ENCODE data around the gene SLC6A18. TPM values are rescaled to one million over a fixed set of nuclear protein-coding genes. Genes with fewer than 3 reads are reported as not detected.
"Not testable (repeated sequence)": the region's sequence is repeated elsewhere in the genome, so short reads cannot be mapped to it uniquely, and the experiment has no call there.

SLC6A18 gene
- total RNA-seq, 1 donor from 2014 or later = not detected

DNA sequence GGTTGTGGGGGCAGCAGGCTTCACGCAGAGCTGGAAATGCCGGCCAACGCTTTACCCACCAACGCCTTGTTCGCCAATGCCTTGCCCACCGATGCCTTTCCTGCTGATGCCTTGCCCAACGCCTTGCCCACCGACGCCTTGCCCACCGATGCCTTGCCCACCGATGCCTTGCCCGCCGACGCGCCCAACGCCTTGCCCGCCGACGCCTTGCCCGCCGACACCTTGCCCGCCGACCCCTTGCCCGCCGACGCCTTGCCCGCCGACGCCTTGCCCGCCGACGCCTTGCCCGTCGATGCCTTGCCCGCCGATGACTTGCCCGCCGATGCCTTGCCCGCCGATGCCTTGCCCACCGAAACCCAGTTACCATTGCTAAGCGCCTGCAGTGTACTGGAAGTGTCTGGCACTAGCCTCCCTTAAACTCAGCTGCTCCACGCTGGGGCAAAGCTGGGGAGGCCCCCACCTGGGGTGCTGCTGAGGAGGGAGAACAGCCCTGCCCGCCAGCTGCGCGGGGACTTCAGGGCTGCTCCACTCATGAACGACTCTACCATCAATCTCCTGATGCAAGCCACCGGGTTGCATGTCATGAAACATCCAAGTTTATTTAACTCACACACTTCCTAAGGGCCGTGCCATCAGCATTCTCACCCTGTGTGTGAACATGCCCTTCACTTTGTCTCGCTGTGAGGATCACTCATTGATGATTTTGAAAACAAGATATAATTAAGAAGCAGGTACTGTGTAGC lies 1.8 kb downstream of the SLC6A18 start:
- Histone ChIP-seq H3K9me3 (no peaks in the 10 kb centered on the region), H3K4me3 (no peak overlapping the region), H3K27me3 (no peaks in the 10 kb centered on the region), H3K36me3 (no peaks in the 10 kb centered on the region), H3K27ac (no peak overlapping the region), H3K4me1 (no peaks in the 10 kb centered on the region)
- no peak for DNase-seq (ENCODE audit: extremely low spot score in 2 of 2)
- TF ChIP-seq POLR2AphosphoS5 (IDR thresholded peaks at IDR 0.05; ENCODE audit: insufficient read depth in 1 of 2, low read depth in 1 of 2) (no peak), POLR2A (IDR thresholded peaks at IDR 0.05) (no peak)
- TF ChIP-seq, protein P1, sequence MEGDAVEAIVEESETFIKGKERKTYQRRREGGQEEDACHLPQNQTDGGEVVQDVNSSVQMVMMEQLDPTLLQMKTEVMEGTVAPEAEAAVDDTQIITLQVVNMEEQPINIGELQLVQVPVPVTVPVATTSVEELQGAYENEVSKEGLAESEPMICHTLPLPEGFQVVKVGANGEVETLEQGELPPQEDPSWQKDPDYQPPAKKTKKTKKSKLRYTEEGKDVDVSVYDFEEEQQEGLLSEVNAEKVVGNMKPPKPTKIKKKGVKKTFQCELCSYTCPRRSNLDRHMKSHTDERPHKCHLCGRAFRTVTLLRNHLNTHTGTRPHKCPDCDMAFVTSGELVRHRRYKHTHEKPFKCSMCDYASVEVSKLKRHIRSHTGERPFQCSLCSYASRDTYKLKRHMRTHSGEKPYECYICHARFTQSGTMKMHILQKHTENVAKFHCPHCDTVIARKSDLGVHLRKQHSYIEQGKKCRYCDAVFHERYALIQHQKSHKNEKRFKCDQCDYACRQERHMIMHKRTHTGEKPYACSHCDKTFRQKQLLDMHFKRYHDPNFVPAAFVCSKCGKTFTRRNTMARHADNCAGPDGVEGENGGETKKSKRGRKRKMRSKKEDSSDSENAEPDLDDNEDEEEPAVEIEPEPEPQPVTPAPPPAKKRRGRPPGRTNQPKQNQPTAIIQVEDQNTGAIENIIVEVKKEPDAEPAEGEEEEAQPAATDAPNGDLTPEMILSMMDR (IDR thresholded peaks at IDR 0.05) = no peak
- intact Hi-C loops (cut with DNase I) = no loop called here

DNA sequence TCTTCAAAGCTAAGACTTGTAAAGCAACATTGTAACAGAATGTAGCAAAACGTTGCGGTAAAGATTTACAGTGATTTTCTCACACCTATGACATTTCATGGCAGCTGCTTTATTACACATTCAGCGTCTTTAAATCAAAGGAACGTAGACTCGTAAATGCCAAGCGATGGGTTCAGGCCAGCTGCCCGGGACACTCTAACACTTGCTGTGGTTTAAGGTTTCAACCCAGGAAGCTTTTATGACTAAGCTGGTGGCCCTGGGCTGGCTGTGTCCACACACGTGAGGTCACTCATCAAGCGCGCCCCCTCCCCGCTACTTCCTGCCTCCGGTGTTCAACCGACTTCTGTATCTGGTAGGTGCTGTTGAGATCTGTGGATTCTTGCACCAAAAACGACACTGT lies 2.5 kb downstream of the SLC6A18 start:
- TF ChIP-seq POLR2AphosphoS5 (IDR thresholded peaks at IDR 0.05; ENCODE audit: insufficient read depth in 1 of 2, low read depth in 1 of 2) = no peak
- TF ChIP-seq POLR2A (IDR thresholded peaks at IDR 0.05) = no peak
- TF ChIP-seq, protein P1 (IDR thresholded peaks at IDR 0.05) = no peak
- Histone ChIP-seq H3K9me3 (no peaks in the 10 kb centered on the region), H3K27ac (no peak overlapping the region), H3K4me3 (no peak overlapping the region), H3K4me1 (no peaks in the 10 kb centered on the region), H3K36me3 (no peaks in the 10 kb centered on the region), H3K27me3 (no peaks in the 10 kb centered on the region)
- no peak for DNase-seq (ENCODE audit: extremely low spot score in 2 of 2)
- intact Hi-C loops (cut with DNase I) = no loop called here

DNA sequence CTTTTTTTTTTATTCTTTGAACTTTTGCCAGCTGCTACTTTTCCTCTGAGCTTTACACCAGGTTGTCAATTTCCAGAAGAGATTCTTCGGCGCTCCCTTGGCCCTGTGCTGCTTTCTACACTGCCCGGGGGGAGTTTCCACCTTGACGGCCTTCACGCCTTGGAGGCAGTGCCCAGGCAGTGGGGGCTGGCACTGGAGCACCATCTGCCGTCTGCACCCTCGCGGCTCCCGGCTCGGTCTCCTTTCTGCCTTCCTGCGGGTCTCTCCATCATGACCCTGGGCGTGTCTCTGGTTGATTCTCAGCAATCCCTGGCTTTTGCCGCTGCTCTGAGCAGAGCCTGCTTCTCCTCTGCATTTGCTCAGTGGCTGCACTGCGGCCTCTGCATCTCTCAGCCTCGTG lies 2.9 kb downstream of the SLC6A18 start:
- Histone ChIP-seq H3K4me1 (no peaks in the 10 kb centered on the region), H3K27me3 (no peaks in the 10 kb centered on the region), H3K4me3 (no peak overlapping the region), H3K9me3 (no peaks in the 10 kb centered on the region), H3K36me3 (no peaks in the 10 kb centered on the region), H3K27ac (no peak overlapping the region)
- TF ChIP-seq, protein P1 (IDR thresholded peaks at IDR 0.05) = no peak
- TF ChIP-seq POLR2A (IDR thresholded peaks at IDR 0.05) (no peak), POLR2AphosphoS5 (IDR thresholded peaks at IDR 0.05; ENCODE audit: insufficient read depth in 1 of 2, low read depth in 1 of 2) (no peak)
- intact Hi-C loops (cut with DNase I) = no loop called here
- DNase-seq (ENCODE audit: extremely low spot score in 2 of 2) = no peak

DNA sequence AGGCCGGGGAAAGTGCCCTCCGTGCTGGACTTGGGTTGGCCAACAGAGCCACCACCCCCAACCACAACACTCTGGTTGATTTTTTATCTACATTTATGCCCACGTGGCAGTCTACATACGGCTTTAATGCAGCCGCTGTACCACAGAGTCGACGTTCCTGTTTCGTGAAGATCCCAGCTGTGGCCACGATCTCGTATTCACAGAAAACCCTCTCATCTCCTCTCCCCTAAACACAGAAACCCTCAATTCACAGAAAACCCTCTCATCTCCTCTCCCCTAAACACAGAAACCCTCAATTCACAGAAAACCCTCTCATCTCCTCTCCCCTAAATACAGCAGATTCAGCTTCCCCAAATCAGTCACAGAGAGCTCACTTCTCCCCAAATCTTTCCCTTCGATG lies 3.8 kb downstream of the SLC6A18 start:
- H3K27ac ChIP-seq; H3K36me3 ChIP-seq; DNase-seq (ENCODE audit: extremely low spot score in 2 of 2); H3K9me3 ChIP-seq; H3K27me3 ChIP-seq; H3K4me1 ChIP-seq; intact Hi-C loops (cut with DNase I); H3K4me3 ChIP-seq: not testable (repeated sequence)

DNA sequence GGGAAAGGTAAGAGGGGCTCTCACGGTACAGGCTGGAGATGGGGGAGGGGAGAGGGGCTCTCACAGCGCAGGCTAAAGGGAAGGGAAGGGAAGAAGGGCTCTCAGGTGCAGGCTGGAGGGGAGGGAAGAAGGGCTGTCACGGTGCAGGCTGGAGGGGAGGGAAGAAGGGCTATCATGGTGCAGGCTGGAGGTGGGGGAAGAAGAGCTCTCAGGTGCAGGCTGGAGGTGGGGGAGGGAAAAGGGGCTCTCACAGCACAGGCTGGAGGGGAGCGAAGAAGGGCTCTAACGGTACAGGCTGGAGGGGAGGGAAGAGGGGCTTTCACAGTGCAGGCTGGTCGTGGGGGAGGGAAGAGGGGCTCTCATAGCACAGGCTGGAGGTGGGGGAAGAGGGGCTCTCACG lies 4.6 kb downstream of the SLC6A18 start:
- H3K27me3 ChIP-seq = no peaks in the 10 kb centered on the region
- intact Hi-C loops (cut with DNase I) = no loop called here
- H3K4me1 ChIP-seq = no peaks in the 10 kb centered on the region
- no peak for DNase-seq (ENCODE audit: extremely low spot score in 2 of 2)
- H3K27ac ChIP-seq = no peak overlapping the region
- H3K9me3 ChIP-seq = no peaks in the 10 kb centered on the region
- H3K4me3 ChIP-seq = no peak overlapping the region
- H3K36me3 ChIP-seq = no peaks in the 10 kb centered on the region
- TF ChIP-seq POLR2AphosphoS5 (IDR thresholded peaks at IDR 0.05; ENCODE audit: insufficient read depth in 1 of 2, low read depth in 1 of 2) = no peak
- no peak for TF ChIP-seq POLR2A (IDR thresholded peaks at IDR 0.05)
- TF ChIP-seq, protein P1 (IDR thresholded peaks at IDR 0.05) = no peak

All from vagina (tissue), 2 donors.